Glutamatergic neuron (in vitro differentiated cells): ENCODE results near the gene NBEAL2. TPM values are rescaled to one million over a fixed set of nuclear protein-coding genes. Genes with fewer than 3 reads are reported as not detected.

Experiments
- DNase-seq: peaks from one replicate; pipeline ENCODE4 v3.0.0; 2022
- H3K27ac Mint-ChIP-seq: one replicate; pipeline ENCODE4 v1.8.0; 2020; ENCODE audit warnings: mild to moderate bottlenecking, mixed read lengths, inconsistent platforms; ENCODE audit not compliant: unreplicated experiment
- H3K27me3 Mint-ChIP-seq: one replicate; pipeline ENCODE4 v1.8.0; 2020; ENCODE audit warnings: mild to moderate bottlenecking, moderate library complexity, mixed read lengths, inconsistent platforms; ENCODE audit not compliant: unreplicated experiment
- H3K36me3 Mint-ChIP-seq: one replicate; pipeline ENCODE4 v1.8.0; 2020; ENCODE audit warnings: mild to moderate bottlenecking, mixed read lengths, inconsistent platforms; ENCODE audit not compliant: unreplicated experiment
- H3K4me1 Mint-ChIP-seq: one replicate; pipeline ENCODE4 v1.8.0; 2020; ENCODE audit warnings: mild to moderate bottlenecking, low read depth, mixed read lengths, inconsistent platforms; ENCODE audit not compliant: unreplicated experiment
- H3K4me3 Mint-ChIP-seq: one replicate; pipeline ENCODE4 v1.8.0; 2020; ENCODE audit warnings: mild to moderate bottlenecking, mixed read lengths, inconsistent platforms; ENCODE audit not compliant: unreplicated experiment
- H3K9me3 Mint-ChIP-seq: one replicate; pipeline ENCODE4 v1.8.0; 2020; ENCODE audit warnings: mild to moderate bottlenecking, moderate library complexity, mixed read lengths, inconsistent platforms; ENCODE audit not compliant: unreplicated experiment
- total RNA-seq: library from RNA; stranded (reverse); fragmentation: NEBNext Ultra II Directional; extraction: Animal tissue kit (Norgen Biotek cat#: 25700); gene quantifications from one replicate; pipeline ENCODE4 v1.2.1, GENCODE V29; 2021; ENCODE audit not compliant: unreplicated experiment
- TF ChIP-seq, protein P1 (sequence below): fragments of 200-600 bp; sonication (generic); IDR thresholded peaks from one replicate; pipeline ENCODE4 v1.5.0; 2021; ENCODE audit not compliant: partially characterized antibody, unreplicated experiment

Gene NBEAL2
- total RNA-seq, 1 donor from 2014 or later: 38.0 TPM

DNA sequence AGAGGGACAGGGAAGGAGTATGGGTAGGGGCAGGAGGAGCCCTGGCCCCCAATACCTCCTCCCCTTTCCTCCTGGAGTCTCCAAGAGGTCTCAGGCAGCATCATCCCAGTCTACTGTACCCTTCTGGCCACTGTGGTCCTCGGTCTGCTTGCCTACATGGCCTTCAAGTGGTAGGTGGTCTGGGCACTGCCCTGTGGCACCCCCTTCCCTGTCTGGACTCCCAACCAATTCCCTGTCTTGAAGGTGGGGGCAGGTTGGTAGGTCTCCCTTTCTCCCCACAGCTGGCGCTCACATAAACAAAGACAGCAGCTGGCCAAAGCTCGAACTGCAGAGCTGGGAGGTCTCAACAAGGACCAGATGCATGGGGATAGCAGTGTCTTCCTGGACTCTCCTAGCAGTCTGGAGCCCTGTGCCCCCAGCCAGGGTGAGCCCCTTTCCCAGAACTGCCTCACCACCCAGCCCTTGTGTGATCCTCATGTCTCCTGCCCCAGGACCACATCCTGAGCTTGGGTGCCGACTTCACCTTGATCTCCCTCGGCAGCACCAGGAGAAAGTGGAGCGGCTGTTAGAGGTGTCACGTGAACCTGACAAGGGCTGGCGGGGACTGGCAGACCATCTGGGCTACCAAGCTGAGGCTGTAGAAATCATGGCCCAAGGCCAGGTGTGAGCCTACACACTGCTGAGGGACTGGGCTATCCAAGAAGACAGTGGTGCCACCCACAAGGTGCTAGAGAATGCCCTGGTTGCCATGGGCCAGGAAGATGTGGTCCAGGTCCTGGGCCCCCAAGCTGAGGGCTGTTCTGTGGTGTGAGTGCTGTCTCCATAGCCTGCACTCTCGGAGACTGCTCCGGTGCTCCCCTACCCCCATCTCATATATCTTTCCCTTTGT lies 33.1 kb downstream of the NBEAL2 start:
- H3K4me3 Mint-ChIP-seq: no peak overlapping the region
- H3K36me3 Mint-ChIP-seq: peaks cover 6% of the 10 kb centered on the region
- DNase-seq: no peak
- peaks cover 5% of the 10 kb centered on the region for H3K4me1 Mint-ChIP-seq
- H3K27ac Mint-ChIP-seq: no peak overlapping the region
- H3K9me3 Mint-ChIP-seq: peaks cover 5% of the 10 kb centered on the region
- H3K27me3 Mint-ChIP-seq: peaks cover 10% of the 10 kb centered on the region
- TF ChIP-seq, protein P1, sequence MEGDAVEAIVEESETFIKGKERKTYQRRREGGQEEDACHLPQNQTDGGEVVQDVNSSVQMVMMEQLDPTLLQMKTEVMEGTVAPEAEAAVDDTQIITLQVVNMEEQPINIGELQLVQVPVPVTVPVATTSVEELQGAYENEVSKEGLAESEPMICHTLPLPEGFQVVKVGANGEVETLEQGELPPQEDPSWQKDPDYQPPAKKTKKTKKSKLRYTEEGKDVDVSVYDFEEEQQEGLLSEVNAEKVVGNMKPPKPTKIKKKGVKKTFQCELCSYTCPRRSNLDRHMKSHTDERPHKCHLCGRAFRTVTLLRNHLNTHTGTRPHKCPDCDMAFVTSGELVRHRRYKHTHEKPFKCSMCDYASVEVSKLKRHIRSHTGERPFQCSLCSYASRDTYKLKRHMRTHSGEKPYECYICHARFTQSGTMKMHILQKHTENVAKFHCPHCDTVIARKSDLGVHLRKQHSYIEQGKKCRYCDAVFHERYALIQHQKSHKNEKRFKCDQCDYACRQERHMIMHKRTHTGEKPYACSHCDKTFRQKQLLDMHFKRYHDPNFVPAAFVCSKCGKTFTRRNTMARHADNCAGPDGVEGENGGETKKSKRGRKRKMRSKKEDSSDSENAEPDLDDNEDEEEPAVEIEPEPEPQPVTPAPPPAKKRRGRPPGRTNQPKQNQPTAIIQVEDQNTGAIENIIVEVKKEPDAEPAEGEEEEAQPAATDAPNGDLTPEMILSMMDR: no peak

DNA sequence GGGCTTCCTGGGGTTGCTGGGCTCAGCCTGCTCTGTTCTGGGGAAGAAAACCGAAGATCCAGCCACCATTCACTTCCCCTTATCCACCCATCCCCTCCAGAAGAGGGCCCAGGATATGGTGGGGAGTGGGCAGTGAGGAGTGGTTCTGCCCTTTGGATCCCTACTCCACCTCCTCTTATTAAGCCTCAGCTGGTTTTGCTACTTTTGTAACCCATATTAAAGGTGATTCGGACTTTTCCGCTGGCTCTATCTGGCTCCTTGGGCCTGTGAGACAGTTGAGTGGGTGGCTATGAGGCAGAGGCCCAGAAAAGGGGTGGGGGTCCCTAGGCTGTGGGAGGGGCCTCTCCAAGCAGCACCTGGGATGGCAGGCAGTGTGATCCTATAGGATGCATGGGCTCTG lies 33.8 kb downstream of the NBEAL2 start:
- Mint-ChIP-seq H3K4me3 (no peak overlapping the region), H3K27ac (no peak overlapping the region), H3K4me1 (peaks cover 5% of the 10 kb centered on the region), H3K9me3 (peaks cover 5% of the 10 kb centered on the region), H3K27me3 (peaks cover 9% of the 10 kb centered on the region), H3K36me3 (peaks cover 6% of the 10 kb centered on the region)
- TF ChIP-seq, protein P1: no peak
- DNase-seq: no peak

GRCh38 chr3:47014036-47014435 lies 34.6 kb downstream of the NBEAL2 start:
- H3K27me3 Mint-ChIP-seq: peaks cover 7% of the 10 kb centered on the region
- H3K36me3 Mint-ChIP-seq: peaks cover 6% of the 10 kb centered on the region
- H3K9me3 Mint-ChIP-seq: peaks cover 1% of the 10 kb centered on the region
- no peak overlapping the region for H3K4me3 Mint-ChIP-seq
- H3K4me1 Mint-ChIP-seq: peaks cover 5% of the 10 kb centered on the region
- no peak overlapping the region for H3K27ac Mint-ChIP-seq
- no peak for DNase-seq
- TF ChIP-seq, protein P1: no peak

DNA sequence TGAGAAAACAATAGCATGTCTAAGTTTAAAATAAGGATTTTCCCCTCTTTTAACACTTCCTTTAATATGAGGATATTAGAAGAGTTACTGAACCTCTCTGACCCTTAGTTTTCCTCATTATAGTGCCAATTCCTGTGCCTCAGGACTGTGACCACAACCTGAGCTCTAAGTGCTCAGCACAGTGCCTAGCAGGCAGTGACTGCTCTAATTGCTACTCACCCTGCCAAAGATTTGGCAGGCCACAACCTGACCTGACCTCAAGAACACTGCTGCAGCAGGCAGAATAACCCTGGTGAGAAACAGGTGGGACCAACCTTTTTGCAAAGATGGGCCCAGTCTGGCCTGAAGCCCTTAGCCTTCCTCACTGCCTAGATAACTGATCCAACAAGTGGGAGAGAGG lies 35.7 kb downstream of the NBEAL2 start:
- peaks cover 1% of the 10 kb centered on the region for H3K9me3 Mint-ChIP-seq
- peaks cover 4% of the 10 kb centered on the region for H3K4me1 Mint-ChIP-seq
- DNase-seq: no peak
- H3K36me3 Mint-ChIP-seq: peaks cover 6% of the 10 kb centered on the region
- no peak overlapping the region for H3K27ac Mint-ChIP-seq
- no peak overlapping the region for H3K4me3 Mint-ChIP-seq
- peaks cover 7% of the 10 kb centered on the region for H3K27me3 Mint-ChIP-seq
- TF ChIP-seq, protein P1: no peak
